ENCODE data around the gene PROK2. TPM values are rescaled to one million over a fixed set of nuclear protein-coding genes. Genes with fewer than 3 reads are reported as not detected.
A peak's percentile ranks its signal among the peaks of the same experiment; 100 is the strongest.

The PROK2 gene
- total and polyA plus RNA-seq, 3 donors from 2014 or later = 4.9 to 23.1 (median 7.7) TPM

- intact Hi-C loops (cut with DNase I; ENCODE audit: low total_unique reads) = no loop called here
- no peak for TF ChIP-seq POLR2A (IDR thresholded peaks at IDR 0.05)
- TF ChIP-seq CTCF (IDR thresholded peaks at IDR 0.05) = no peak
- no peak overlapping the region for H3K27ac ChIP-seq
- no peak for DNase-seq
- 19 to 21% methylated on average over 27 to 28 of the region's 28 CpGs for WGBS, 2 donors
- H3K4me3 ChIP-seq = peak overlapping the region; percentile 30 to 45
- no peaks in the 10 kb centered on the region for H3K36me3 ChIP-seq (ENCODE audit: low read depth, missing control alignments)
- H3K4me1 ChIP-seq = peaks cover 7% of the 10 kb centered on the region
- H3K9me3 ChIP-seq = no peaks in the 10 kb centered on the region
- no peaks in the 10 kb centered on the region for H3K27me3 ChIP-seq
Observed at GRCh38 chr3:71785532-71786216, 726 bp upstream of the PROK2 start.

GRCh38 chr3:71784201-71784913, 591 bp downstream of the PROK2 start:
- no peak overlapping the region for H3K27ac ChIP-seq
- no peak for TF ChIP-seq POLR2A (IDR thresholded peaks at IDR 0.05)
- TF ChIP-seq CTCF (IDR thresholded peaks at IDR 0.05) = no peak
- peak overlapping the region; percentile 43 to 45 for H3K4me3 ChIP-seq
- 6 to 9% methylated on average over 23 of the region's 23 CpGs for WGBS, 2 donors
- intact Hi-C loops (cut with DNase I; ENCODE audit: low total_unique reads) = no loop called here
- peaks cover 7% of the 10 kb centered on the region for H3K4me1 ChIP-seq
- H3K9me3 ChIP-seq = no peaks in the 10 kb centered on the region
- no peak for DNase-seq
- H3K27me3 ChIP-seq = no peaks in the 10 kb centered on the region
- no peaks in the 10 kb centered on the region for H3K36me3 ChIP-seq (ENCODE audit: low read depth, missing control alignments)

GRCh38 chr3:71783152-71783551, 1.8 kb downstream of the PROK2 start:
- Histone ChIP-seq H3K27me3 (no peaks in the 10 kb centered on the region), H3K36me3 (ENCODE audit: low read depth, missing control alignments) (no peaks in the 10 kb centered on the region), H3K4me3 (no peak overlapping the region), H3K27ac (no peak overlapping the region), H3K4me1 (peaks cover 7% of the 10 kb centered on the region), H3K9me3 (no peaks in the 10 kb centered on the region)
- WGBS, 2 donors = 63 to 75% methylated on average over 1 of the region's 1 CpG
- TF ChIP-seq POLR2A (IDR thresholded peaks at IDR 0.05) (no peak), CTCF (IDR thresholded peaks at IDR 0.05) (no peak)
- intact Hi-C loops (cut with DNase I; ENCODE audit: low total_unique reads) = no loop called here
- DNase-seq = no peak

- Histone ChIP-seq H3K36me3 (ENCODE audit: low read depth, missing control alignments) (no peaks in the 10 kb centered on the region), H3K4me3 (no peak overlapping the region), H3K27me3 (no peaks in the 10 kb centered on the region), H3K27ac (no peak overlapping the region), H3K4me1 (peaks cover 7% of the 10 kb centered on the region), H3K9me3 (no peaks in the 10 kb centered on the region)
- 71 to 75% methylated on average over 4 of the region's 4 CpGs for WGBS, 2 donors
- intact Hi-C loops (cut with DNase I; ENCODE audit: low total_unique reads) = no loop called here
- TF ChIP-seq CTCF (IDR thresholded peaks at IDR 0.05) (no peak), POLR2A (IDR thresholded peaks at IDR 0.05) (no peak)
- no peak for DNase-seq
Observed at GRCh38 chr3:71780430-71780829, 4.5 kb downstream of the PROK2 start.

Data from testis (tissue), 3 donors.